GM12878 (cell line): ENCODE measurements around the gene UBE2J2. TPM values are rescaled to one million over a fixed set of nuclear protein-coding genes. Genes with fewer than 3 reads are reported as not detected.

Experiments used
- CREM ChIP-seq: IDR thresholded peaks from 2 replicates; pipeline ENCODE4 v1.6.1; 2014; ENCODE audit warnings: antibody characterized with exemption, low read depth
- EGR1 ChIP-seq, 2 experiments: IDR thresholded peaks; 1 replicate in 1 of 2; 2 replicates in 1 of 2; pipeline ENCODE4 v1.6.1; 2011 to 2012; ENCODE audit warnings: low read depth in 2 of 2, low read length in 2 of 2, borderline replicate concordance in 1 of 2, mild to moderate bottlenecking in 1 of 2, moderate library complexity in 1 of 2
- HDGF ChIP-seq: fragments of 450-650 bp; IDR thresholded peaks from 2 replicates; pipeline ENCODE4 v1.6.1; 2016; ENCODE audit warnings: antibody characterized with exemption
- SP1 ChIP-seq: IDR thresholded peaks from one replicate; pipeline ENCODE4 v1.6.1; 2011; ENCODE audit warnings: low read depth, low read length
- polyA plus RNA-seq, 11 experiments: library from polyadenylated mRNA; depleted of rRNA in 4 of 11; unstranded in 6 of 11; stranded (reverse) in 5 of 11; fragments of >200 nt; fragmentation: Nextera tagmentation in 4 of 11; fragmentation: Illumina TruSeq in 1 of 11; extraction: Ambion mirVana in 4 of 11; extraction: Trizol in 1 of 11; gene quantifications; 1 replicate in 1 of 11; 2 replicates in 10 of 11; pipeline versions ENCODE4 v1.2.1 to v1.2.3, GENCODE V29; 2011 to 2016; ENCODE audit warnings: inconsistent platforms in 2 of 11, missing spikeins in 2 of 11, low read depth in 1 of 11
- total RNA-seq, 4 experiments: library from RNA; depleted of rRNA in 3 of 4; stranded (reverse); fragments of >200 nt in 3 of 4; fragmentation: Illumina TruSeq in 1 of 4; extraction: Trizol in 1 of 4; gene quantifications; 2 replicates each; pipeline versions ENCODE4 v1.2.1 to v1.2.3, GENCODE V29; 2013 to 2021
- TF ChIP-seq, protein P1 (sequence below): fragments of 450-650 bp; IDR thresholded peaks from 2 replicates; pipeline ENCODE4 v1.6.1; 2017; ENCODE audit warnings: mild to moderate bottlenecking, moderate library complexity
- TF ChIP-seq, protein P2 (sequence below): fragments of 450-650 bp; IDR thresholded peaks from 2 replicates; pipeline ENCODE4 v1.6.1; 2018; ENCODE audit warnings: borderline replicate concordance, mild to moderate bottlenecking; ENCODE audit not compliant: partially characterized antibody
- TF ChIP-seq, protein P3 (sequence below): fragments of 450-650 bp; IDR thresholded peaks from 2 replicates; pipeline ENCODE4 v1.6.1; 2016; ENCODE audit warnings: mild to moderate bottlenecking

UBE2J2 gene
- total and polyA plus RNA-seq, 10 of the 15 experiments (the other 5 are each of a cell fraction or from before 2014, with no cell fraction given), result 0.72 to 70.5 (median 49.2) TPM

DNA sequence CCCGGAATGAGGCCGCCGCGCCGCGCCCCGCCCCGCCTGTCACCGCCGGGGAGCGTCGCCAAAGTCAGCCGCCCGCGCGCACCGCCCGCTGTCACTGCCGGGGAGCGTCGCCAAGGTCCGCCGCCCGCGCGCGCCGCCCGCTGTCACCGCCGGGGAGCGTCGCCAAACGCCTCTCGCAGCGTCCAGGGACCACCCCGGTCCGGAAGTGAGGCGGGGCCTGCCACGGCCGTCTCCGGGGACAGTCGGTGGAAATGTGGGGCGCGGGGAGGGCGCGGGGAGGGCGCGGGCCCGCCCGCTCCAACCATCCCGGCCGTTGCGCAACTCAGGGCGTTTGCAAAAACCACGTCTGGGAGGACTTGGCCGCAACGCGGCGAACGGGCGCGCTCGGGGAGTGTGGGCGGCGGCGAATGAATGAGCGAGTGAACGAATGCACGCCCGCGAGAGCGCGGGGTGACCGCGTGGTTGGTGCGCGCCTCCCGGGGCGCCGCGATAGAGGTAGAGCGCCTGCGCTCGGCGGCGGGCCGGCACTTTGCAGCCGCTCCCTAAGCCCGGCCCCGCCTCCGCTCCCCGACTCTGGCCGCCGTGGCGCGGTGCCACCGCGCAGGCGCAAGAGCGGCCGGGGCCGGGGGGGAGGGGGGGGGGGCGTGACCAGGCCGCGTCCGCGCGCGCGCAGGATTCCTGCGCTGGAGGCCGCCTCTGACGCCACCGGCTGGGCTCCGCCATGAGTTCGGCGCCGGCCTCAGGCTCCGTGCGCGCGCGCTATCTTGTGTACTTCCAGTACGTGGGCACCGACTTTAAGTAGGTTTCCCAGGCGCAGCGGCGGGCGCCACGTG is 34.5 kb upstream of the UBE2J2 start, which contains the start of the genes ACAP3 and PUSL1 (continued):
- peak in 1 of 2 experiments; percentile 78; a peak in 2 of 3 replicates for TF ChIP-seq EGR1 (IDR thresholded peaks at IDR 0.05; ENCODE audit: borderline replicate concordance in 1 of 2, low read depth in 2 of 2, low read length in 2 of 2)
- TF ChIP-seq, protein P1, sequence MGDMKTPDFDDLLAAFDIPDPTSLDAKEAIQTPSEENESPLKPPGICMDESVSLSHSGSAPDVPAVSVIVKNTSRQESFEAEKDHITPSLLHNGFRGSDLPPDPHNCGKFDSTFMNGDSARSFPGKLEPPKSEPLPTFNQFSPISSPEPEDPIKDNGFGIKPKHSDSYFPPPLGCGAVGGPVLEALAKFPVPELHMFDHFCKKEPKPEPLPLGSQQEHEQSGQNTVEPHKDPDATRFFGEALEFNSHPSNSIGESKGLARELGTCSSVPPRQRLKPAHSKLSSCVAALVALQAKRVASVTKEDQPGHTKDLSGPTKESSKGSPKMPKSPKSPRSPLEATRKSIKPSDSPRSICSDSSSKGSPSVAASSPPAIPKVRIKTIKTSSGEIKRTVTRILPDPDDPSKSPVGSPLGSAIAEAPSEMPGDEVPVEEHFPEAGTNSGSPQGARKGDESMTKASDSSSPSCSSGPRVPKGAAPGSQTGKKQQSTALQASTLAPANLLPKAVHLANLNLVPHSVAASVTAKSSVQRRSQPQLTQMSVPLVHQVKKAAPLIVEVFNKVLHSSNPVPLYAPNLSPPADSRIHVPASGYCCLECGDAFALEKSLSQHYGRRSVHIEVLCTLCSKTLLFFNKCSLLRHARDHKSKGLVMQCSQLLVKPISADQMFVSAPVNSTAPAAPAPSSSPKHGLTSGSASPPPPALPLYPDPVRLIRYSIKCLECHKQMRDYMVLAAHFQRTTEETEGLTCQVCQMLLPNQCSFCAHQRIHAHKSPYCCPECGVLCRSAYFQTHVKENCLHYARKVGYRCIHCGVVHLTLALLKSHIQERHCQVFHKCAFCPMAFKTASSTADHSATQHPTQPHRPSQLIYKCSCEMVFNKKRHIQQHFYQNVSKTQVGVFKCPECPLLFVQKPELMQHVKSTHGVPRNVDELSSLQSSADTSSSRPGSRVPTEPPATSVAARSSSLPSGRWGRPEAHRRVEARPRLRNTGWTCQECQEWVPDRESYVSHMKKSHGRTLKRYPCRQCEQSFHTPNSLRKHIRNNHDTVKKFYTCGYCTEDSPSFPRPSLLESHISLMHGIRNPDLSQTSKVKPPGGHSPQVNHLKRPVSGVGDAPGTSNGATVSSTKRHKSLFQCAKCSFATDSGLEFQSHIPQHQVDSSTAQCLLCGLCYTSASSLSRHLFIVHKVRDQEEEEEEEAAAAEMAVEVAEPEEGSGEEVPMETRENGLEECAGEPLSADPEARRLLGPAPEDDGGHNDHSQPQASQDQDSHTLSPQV, result no peak
- TF ChIP-seq, protein P2, sequence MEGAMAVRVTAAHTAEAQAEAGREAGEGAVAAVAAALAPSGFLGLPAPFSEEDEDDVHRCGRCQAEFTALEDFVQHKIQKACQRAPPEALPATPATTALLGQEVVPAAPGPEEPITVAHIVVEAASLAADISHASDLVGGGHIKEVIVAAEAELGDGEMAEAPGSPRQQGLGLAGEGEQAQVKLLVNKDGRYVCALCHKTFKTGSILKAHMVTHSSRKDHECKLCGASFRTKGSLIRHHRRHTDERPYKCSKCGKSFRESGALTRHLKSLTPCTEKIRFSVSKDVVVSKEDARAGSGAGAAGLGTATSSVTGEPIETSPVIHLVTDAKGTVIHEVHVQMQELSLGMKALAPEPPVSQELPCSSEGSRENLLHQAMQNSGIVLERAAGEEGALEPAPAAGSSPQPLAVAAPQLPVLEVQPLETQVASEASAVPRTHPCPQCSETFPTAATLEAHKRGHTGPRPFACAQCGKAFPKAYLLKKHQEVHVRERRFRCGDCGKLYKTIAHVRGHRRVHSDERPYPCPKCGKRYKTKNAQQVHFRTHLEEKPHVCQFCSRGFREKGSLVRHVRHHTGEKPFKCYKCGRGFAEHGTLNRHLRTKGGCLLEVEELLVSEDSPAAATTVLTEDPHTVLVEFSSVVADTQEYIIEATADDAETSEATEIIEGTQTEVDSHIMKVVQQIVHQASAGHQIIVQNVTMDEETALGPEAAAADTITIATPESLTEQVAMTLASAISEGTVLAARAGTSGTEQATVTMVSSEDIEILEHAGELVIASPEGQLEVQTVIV, result peak; percentile 68
- TF ChIP-seq, protein P3, sequence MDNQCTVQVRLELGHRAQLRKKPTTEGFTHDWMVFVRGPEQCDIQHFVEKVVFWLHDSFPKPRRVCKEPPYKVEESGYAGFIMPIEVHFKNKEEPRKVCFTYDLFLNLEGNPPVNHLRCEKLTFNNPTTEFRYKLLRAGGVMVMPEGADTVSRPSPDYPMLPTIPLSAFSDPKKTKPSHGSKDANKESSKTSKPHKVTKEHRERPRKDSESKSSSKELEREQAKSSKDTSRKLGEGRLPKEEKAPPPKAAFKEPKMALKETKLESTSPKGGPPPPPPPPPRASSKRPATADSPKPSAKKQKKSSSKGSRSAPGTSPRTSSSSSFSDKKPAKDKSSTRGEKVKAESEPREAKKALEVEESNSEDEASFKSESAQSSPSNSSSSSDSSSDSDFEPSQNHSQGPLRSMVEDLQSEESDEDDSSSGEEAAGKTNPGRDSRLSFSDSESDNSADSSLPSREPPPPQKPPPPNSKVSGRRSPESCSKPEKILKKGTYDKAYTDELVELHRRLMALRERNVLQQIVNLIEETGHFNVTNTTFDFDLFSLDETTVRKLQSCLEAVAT, result 0 out of 2 replicates have a peak, but pooled peaks have one; percentile 39
- TF ChIP-seq SP1, result peak; percentile 38
- no peak for TF ChIP-seq HDGF
- peak; percentile 17 for TF ChIP-seq CREM
- TF ChIP-seq, all 136 proteins: peak for 40
